ENCODE measurements around the gene PPIB.
"Not testable (repeated sequence)": the region's sequence is repeated elsewhere in the genome, so short reads cannot be mapped to it uniquely, and the experiment has no call there.

PPIB gene

DNA sequence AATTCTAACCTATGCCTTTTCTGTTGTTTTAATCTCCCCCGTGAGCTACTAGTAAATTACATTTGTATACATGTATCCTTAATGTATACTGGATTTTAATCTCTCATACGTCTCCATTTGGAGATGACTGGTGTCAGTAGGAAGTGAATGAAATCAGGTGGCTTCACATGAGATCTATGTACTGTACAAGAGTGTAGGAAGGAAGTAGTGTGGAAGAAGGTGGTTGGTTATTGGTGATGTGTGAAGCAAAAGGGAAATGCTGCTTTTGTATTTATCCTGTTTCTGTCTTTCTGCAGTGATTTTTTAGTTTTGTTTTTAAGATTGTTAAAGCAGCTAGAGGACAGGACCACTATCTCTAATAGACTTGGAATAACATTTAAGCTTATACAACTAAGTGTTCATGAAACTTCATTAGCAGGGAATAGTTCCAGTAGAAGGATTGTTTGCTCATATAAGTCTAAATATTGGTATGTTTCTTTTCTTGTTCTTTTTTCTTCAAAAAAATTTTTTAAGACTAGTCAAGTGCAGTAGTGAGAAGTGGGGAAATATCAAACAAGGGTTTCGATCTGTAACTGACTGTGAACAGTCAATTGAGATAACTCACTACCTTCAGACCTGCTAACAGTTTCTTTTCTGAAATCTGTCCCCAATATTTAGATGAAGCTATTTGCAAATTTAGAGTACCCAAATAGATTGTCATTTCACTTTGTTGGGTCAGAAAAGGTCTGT lies 51.7 kb downstream of the PPIB start:
- in situ Hi-C loops (cut with MboI; ENCODE audit: low sequenced_read_pairs): no loop called here

DNA sequence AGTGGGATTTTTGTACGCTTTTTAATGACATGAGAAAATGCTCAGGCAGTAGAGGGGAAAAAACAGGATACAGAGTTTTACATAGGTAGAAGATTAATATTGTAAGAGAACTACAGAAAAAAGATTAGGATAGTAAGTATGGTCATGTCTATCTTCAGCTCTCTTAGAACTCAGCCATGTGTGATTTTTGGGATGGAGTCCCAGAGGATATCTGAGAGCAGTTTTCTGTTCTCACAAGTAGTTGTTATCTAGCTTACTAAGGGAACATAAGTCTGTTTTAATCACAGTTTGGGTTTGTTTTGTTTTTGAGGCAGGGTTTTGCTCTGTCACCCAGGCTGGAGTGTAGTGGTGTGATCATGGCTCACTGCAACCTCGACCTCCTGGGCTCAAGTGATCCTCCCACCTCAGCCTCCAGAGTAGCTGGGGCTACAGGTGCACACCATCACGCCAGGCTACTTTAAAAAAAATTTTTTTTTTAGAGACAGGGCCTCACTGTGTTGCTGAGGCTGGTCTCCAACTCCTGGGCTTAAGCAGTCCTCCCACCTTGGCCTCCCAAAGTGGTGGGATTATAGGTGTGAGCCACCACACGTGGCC lies 52.6 kb downstream of the PPIB start:
- in situ Hi-C loops (cut with MboI; ENCODE audit: low sequenced_read_pairs): not testable (repeated sequence)

GRCh38 chr15:64107337-64107736 lies 55.5 kb downstream of the PPIB start:
- in situ Hi-C loops (cut with MboI; ENCODE audit: low sequenced_read_pairs): no loop called here

Data from HL-60/S4 treated with retinoic acid at 250 ng/mL for 4 days and 3 days (cell line).